Endometrial microvascular endothelial cells (primary cell): ENCODE results near the gene APOL2. TPM values are rescaled to one million over a fixed set of nuclear protein-coding genes. Genes with fewer than 3 reads are reported as not detected.
"Not testable (repeated sequence)": the region's sequence is repeated elsewhere in the genome, so short reads cannot be mapped to it uniquely, and the experiment has no call there.

Source experiments
- in situ Hi-C: cut with HindIII; loops from 2 replicates; pipeline ENCODE4 v1.10.0; 2017; ENCODE audit warnings: low sequenced_read_pairs, low pct_unique_long_range_greater_than_20kb; ENCODE audit errors: inconsistent ontology term
- total RNA-seq: library from RNA; depleted of rRNA; stranded (reverse); fragments of >200 nt; gene quantifications from one replicate; pipeline ENCODE4 v1.2.3, GENCODE V29; 2015; ENCODE audit errors: inconsistent ontology term

APOL2 gene
- total RNA-seq, result 63.6 TPM

- in situ Hi-C loops, result no loop called here
Observed at GRCh38 chr22:36239401-36240171, at the start of gene APOL2. Gene APOL2 (minus strand): TSS chr22:36239527. CDS start chr22:36233162, 6,365 bp downstream.

- in situ Hi-C loops, result no loop called here
Observed at GRCh38 chr22:36288571-36289405, 49.5 kb upstream of the APOL2 start.

DNA sequence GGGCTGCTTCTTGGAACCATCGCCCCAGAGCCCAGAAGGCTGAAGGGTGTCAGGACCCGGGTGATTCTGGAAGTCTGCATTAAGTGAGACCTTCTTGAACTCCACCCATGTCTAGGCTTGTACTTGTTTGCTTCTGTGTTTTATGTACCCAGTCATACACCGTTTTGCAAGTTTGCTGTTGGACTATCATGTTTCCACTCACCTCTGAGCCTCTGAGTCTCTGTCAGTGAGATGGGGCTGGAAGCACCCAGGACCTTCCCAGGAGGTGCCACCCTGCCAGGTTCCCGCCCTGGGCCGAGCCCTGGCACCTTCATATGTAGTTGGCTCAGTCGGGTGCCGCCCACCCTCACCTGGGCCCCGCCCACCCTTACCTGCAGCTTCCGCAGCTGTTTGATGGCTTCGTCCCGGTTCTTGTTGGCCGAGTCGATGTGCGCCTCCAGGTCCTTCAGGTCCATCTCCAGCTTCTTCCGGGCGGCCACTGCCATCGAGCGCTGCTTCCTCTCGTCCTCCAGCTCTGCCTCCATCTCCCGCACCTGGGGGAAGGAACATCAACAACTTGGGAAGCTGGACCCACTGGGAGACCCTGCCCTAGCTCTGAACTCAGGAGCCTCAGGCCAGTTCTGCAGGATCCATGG lies 48.7 kb upstream of the APOL2 start:
- in situ Hi-C loops, result no loop called here

GRCh38 chr22:36286096-36286957 lies 47.0 kb upstream of the APOL2 start:
- in situ Hi-C loops, result no loop called here

DNA sequence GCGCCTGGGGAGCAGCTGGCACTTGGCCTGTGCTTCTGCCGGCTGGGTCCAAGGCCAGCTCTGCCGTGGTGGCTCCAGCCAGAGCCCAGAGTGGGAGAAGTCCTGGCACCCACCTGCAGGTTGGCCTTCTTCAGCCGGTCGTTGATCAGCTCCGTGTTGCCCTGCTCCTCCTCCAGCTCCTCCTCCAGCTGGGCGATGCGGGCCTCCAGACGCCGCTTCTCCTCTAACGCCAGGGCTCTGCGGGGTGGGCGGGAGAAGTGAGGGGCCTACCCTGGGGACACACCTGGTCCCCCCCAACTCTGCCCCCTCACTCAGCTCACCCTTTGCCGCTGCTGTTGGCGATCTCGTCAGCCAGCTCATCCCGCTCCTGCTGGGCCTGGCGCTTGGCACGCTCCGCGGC lies 46.2 kb upstream of the APOL2 start:
- in situ Hi-C loops, result no loop called here

- in situ Hi-C loops, result no loop called here
Observed at GRCh38 chr22:36285017-36285416, 45.7 kb upstream of the APOL2 start.

DNA sequence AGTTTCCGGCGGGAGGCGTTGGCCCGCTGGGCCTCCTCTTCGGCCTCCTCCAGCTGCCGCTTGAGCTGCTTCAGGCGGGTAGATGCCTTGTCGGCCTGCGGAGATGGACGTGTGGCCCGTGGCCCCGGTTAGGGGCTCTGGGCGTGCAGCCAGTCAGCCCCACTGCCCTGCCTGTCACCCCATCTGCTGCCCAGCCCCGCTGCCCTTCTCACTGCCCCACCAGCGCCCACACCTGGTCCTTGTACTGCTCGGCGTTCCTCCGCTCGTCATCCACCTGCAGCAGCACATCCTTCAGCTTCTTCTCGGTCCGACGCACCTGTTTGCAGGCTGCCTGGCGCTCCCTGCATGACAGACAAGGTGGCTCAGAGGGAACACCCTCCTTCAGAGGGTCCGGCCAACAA lies 44.8 kb upstream of the APOL2 start:
- in situ Hi-C loops, result no loop called here

GRCh38 chr22:36282328-36282831 lies 43.1 kb upstream of the APOL2 start:
- in situ Hi-C loops, result no loop called here

DNA sequence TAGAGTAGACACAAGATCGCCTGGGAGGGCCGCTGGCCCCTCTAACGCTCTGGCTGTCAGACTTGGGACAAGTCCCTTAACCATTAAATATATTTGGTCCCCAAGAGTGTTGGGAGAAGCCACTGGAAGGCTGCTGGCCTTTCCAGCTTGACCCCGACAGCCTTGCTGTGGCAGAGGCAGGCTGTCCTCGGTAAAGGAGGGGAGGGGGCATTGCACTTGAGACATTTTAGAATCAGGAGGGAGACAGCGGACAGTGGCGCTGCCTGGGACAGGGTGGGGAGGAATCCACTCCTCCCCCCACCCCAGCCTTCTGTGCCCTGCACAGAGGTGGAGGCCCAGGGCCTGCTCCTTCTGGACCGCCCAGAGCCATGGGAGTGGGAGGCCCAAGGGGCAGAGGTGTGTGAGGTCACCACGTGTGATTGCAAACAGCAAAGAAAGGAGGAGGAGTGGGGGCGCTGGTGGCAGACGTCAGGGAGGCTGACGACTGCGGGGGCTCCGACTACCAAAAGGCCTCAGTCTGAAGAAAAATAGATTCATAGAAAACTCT lies 42.5 kb upstream of the APOL2 start:
- in situ Hi-C loops, result no loop called here

DNA sequence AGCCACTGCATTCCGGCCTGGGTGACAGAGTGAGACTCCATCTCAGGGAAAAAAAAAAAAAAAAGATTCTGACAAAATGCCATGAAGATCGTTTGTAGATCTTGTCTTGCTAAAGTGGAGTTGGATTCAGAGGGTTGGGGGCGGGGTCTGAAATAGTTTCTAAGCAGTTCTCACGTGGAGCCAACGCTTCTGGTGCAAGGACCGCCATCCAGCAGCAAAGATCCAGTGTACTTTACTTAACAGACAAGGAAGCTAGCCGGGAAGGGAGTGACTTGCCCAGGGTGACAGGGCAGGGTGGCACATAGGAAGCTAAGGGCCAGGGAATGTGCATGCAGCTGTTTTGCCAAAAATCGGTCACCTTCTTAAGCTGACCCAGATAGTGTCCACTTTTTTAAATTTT lies 41.1 kb upstream of the APOL2 start:
- in situ Hi-C loops, result no loop called here

DNA sequence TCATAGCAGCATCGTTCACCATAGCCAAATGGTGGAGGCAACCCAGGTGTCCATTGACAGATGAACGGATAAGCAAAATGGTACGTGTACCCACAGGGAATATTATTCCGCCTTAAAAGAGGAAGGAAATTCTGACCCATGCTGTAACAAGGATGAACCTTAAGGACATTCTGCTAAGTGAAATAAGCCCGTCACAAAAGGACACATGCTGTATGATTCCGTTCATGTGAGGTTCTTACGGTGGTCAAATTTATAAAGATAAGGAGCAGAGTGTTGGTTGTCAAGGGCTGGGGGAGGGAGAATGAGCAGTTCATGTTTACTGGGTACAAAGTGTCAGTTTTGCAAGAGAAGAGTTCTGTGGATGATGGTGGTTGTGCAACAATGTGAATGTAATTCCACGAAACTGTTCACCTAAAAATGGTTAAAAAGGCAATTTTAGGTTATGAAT lies 39.9 kb upstream of the APOL2 start:
- in situ Hi-C loops, result no loop called here

DNA sequence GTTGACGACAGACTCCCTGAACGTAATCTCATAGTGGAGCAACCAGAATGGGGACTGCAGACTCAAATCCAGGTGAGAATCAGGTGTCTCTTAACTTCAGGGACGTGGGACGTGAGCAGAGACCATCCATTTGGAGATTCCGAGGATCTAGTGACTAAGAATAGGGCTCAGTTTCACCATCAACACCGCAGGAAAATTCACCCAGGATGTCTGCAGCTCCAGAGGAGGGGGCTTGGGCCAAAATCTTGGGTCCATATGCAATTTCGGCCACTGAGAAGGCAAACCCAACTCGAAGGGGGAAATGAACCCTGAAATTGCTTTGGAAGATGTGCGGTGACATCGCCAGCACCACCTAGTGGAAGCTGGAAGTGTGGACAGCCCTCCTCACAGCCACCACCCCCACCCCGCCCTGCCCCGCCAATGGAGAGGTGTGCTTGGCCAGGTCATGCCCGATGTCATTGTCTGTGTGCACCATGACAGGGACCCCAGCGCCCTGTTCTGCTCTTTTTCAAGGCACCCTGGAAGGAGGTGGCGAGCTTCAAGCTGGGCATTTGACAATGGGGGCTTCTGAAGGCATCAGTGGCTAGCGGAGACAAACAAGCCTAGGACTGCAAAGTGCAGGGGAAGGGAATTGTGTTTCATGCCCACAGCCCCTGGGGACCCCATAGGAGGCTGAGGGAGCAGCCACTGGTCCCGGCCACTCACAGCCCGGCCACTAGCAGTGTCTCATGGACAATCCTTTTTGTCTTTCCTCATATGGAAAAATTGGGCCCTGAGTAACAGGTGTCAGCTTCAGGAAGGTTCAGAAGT lies 38.4 kb upstream of the APOL2 start:
- in situ Hi-C loops, result no loop called here

- in situ Hi-C loops, result no loop called here
Observed at GRCh38 chr22:36274531-36274930, 35.2 kb upstream of the APOL2 start.

DNA sequence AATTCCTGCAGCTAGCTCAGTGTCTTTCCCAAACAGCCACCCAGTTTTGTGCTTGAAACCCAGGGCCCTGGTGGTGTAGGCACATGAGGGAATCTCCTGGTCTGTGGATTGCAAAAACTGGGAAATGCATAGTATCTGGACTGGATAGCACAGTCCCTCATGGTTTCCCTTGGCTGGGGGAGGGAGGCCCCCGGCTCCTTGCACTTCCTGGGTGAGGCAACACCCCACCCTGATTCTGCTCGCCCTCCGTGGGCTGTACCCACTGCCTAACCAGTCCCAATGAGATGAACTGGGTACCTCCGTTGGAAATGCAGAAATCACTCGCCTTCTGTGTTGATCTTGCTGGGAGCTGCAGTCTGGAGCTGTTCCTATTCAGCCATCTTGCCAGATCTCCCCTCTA lies 32.6 kb upstream of the APOL2 start:
- in situ Hi-C loops, result not testable (repeated sequence)

DNA sequence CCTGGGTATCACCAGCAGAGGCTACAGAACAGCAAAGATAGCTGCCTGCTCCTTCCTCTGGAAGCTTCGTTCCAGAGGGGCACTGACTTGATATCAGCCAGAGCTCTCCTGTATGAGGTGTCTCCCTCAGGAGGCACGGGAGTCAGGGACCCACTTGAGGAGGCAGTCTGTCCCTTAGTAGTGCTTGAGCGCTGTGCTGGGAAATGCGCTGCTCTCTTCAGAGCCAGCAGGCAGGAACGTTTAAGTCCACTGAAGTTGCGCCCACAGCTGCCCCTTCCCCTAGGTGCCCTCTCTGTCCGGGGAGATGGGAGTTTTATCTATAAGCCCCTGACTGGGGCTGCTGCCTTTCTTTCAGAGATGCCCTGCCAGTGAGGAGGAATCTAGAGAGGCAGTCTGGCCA lies 31.9 kb upstream of the APOL2 start:
- in situ Hi-C loops, result not testable (repeated sequence)

DNA sequence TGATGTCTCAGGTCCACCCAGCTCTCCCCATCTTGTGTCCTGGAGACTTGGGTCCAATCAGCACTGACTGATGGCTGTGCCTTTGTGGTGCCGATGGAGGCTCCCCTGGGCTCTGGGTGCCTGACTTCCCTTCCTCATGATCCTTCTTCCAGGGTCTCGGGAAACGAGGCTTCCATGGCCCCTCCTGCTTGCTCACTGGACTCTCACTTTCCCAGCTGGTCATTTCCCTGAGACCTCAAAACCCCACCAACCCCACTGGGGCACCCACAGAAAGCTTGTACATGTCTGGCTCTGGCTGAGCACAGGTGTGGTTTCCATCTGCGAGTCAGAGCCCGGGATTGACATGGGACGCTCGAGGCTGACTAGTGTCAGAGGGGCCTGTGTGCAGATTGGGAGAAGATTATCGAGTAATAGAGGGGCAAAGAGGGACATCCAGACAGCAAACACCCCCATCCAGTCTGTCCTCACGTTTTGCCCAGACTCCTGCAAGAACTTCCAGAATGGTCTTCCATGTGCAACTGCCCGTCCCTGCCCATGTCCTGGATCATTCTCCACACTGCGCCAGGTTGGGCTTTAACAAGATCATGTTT lies 28.7 kb upstream of the APOL2 start:
- in situ Hi-C loops, result no loop called here

GRCh38 chr22:36267058-36267457 lies 27.7 kb upstream of the APOL2 start:
- in situ Hi-C loops, result no loop called here
